ENCODE data around the gene TNXB.

DNA sequence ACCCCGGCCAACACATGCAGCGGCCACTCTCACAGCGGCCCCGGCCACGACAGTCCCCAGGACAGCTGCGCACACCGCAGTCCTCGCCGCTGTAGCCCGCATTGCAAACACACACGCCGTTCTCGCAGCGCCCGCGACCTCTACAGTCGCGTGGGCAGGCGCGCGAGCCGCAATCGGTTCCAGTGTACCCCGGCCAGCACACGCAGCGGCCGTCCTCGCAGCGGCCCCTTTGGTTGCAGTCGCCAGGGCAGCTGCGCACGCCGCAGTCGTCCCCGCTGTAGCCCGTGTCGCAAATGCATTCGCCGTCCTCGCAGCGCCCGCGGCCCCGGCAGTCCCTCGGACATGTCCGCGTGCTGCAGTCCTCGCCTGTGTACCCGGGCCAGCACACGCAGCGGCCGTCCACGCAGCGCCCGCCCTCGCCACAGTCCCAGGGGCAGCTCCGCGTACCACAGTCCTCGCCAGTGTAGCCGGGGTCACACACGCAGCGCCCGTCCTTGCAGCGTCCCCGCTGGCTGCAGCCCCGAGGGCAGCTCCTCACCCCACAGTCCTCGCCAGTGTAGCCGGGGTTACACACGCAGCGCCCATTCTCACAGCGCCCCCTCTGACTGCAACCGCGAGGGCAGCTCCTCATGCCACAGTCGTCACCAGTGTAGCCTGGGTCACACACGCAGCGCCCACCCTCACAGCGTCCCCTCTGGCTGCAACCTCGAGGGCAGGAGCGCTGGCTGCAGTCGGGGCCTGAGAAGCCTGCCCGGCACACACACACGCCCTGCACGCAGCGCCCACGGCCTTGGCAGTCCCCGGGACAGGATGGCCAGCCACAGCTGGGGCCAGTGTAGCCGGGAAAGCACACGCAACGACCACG lies 12.5 kb downstream of the TNXB start:
- no peak for TF ChIP-seq EP300 (conservative IDR thresholded peaks at IDR 0.05; ENCODE audit: poor library complexity, severe bottlenecking)
- TF ChIP-seq, protein P1, sequence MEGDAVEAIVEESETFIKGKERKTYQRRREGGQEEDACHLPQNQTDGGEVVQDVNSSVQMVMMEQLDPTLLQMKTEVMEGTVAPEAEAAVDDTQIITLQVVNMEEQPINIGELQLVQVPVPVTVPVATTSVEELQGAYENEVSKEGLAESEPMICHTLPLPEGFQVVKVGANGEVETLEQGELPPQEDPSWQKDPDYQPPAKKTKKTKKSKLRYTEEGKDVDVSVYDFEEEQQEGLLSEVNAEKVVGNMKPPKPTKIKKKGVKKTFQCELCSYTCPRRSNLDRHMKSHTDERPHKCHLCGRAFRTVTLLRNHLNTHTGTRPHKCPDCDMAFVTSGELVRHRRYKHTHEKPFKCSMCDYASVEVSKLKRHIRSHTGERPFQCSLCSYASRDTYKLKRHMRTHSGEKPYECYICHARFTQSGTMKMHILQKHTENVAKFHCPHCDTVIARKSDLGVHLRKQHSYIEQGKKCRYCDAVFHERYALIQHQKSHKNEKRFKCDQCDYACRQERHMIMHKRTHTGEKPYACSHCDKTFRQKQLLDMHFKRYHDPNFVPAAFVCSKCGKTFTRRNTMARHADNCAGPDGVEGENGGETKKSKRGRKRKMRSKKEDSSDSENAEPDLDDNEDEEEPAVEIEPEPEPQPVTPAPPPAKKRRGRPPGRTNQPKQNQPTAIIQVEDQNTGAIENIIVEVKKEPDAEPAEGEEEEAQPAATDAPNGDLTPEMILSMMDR (IDR thresholded peaks at IDR 0.05; ENCODE audit: poor library complexity, severe bottlenecking) = no peak

Measured in neural cell (in vitro differentiated cells).